Right lobe of liver (tissue), 6 donors: ENCODE data around the gene PAQR7. TPM values are rescaled to one million over a fixed set of nuclear protein-coding genes. Genes with fewer than 3 reads are reported as not detected.
A peak's percentile ranks its signal among the peaks of the same experiment; 100 is the strongest.

ENCODE experiments used
- ATAC-seq, 4 donors: fragments of 200-7000 bp; cut with Tn5 transposase; one replicate each; pipeline ENCODE4 v1.9.1; 2020; ENCODE audit warnings: mild to moderate bottlenecking in 4 of 4, moderate library complexity in 4 of 4
- DNase-seq, 3 donors: peaks; one replicate each; pipeline ENCODE4 v3.0.0-alpha.2; 2020
- H3K27ac ChIP-seq, 3 donors: fragments of 200-600 bp; one replicate each; pipeline ENCODE4 v1.8.0; 2022
- H3K27me3 ChIP-seq, 2 donors: fragments of 200-600 bp; one replicate each; pipeline ENCODE4 v1.8.0; 2022
- H3K36me3 ChIP-seq, 4 donors: fragments of 200-600 bp; sonication (generic) in 1 of 4; one replicate each; pipeline versions ENCODE4 v1.5.1 to v1.8.0; 2017 to 2022; ENCODE audit warnings: control low read depth in 1 of 4
- H3K4me1 ChIP-seq, 4 donors: fragments of 200-600 bp; sonication (generic) in 1 of 4; one replicate each; pipeline versions ENCODE4 v1.5.1 to v1.8.0; 2017 to 2022; ENCODE audit warnings: control low read depth in 1 of 4
- H3K4me3 ChIP-seq, 3 donors: fragments of 200-600 bp; one replicate each; pipeline ENCODE4 v1.8.0; 2022
- H3K9me3 ChIP-seq, 4 donors: fragments of 200-600 bp; sonication (generic) in 1 of 4; one replicate each; pipeline versions ENCODE4 v1.5.1 to v1.8.0; 2017 to 2022; ENCODE audit warnings: control low read depth in 1 of 4
- POLR2A ChIP-seq: fragments of 450-650 bp; IDR thresholded peaks from one replicate; pipeline ENCODE4 v1.6.1; 2017; ENCODE audit warnings: antibody characterized with exemption, mild to moderate bottlenecking
- WGBS: methylation state at CpG from one replicate; pipeline ENCODE4 v1.1.6; 2018; ENCODE audit warnings: low coverage, low lambda C conversion rate; ENCODE audit not compliant: insufficient coverage; ENCODE audit errors: missing lambda C conversion rate; 5-methylcytosine and 5-hydroxymethylcytosine counted together
- intact Hi-C, 2 donors: fragments of 100-400 bp; cut with DNase I; formaldehyde crosslinking; loops; one replicate each; pipeline versions ENCODE4 v1.11.2 to v1.14.1; 2022
- total RNA-seq, 6 experiments: library from RNA; depleted of rRNA in 2 of 6; stranded (reverse); fragments of >200 nt in 2 of 6; fragmentation: NEBNext Ultra II Directional in 3 of 6; extraction: Animal tissue kit (Norgen Biotek cat#: 25700) in 3 of 6; gene quantifications; one replicate each; pipeline versions ENCODE4 v1.1.0 to v1.2.4, GENCODE V29; 2016 to 2023
- TF ChIP-seq, protein P1 (sequence below), 4 donors: fragments of 200-600 bp in 3 of 4; fragments of 450-650 bp in 1 of 4; IDR thresholded peaks; one replicate each; pipeline versions ENCODE4 v1.5.1 to v1.8.0; 2016 to 2022; ENCODE audit warnings: antibody characterized with exemption in 4 of 4, mild to moderate bottlenecking in 2 of 4
- donor health status: DM: no; HTN: yes; CAD: no.
- donor health status: DM: no; HTN: no; CAD: no.
- donor health status: DM: no; HTN: no; CAD: no.
- donor health status: DM: no; HTN: yes; CAD: no.
- donor health status: DM: no; HTN: yes; CAD: no.

The PAQR7 gene
- total RNA-seq, 6 experiments from 2014 or later, result 0.74 to 4.8 (median 2.4) TPM

DNA sequence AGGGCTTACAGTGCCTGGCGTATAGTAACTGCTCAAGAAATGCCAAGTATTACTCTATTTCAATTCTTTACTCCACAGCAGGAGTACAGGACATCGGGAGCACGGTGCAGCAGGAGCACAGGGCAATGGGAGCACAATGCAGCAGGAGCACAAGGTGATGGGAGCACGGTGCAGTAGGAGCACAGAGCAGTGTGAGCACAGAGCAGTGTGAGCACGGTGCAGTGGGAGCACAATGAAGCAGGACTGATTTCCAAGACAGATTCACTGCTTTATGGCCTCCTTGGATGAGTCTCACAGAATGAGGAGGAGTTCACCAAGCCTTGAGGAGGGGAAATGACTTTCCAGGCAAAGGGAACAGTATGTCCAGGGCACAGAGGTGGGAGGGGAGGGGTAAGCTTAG, 5.0 kb upstream of the PAQR7 start:
- 94% methylated on average over 4 of the region's 5 CpGs for WGBS
- no peak for TF ChIP-seq POLR2A
- TF ChIP-seq, protein P1, sequence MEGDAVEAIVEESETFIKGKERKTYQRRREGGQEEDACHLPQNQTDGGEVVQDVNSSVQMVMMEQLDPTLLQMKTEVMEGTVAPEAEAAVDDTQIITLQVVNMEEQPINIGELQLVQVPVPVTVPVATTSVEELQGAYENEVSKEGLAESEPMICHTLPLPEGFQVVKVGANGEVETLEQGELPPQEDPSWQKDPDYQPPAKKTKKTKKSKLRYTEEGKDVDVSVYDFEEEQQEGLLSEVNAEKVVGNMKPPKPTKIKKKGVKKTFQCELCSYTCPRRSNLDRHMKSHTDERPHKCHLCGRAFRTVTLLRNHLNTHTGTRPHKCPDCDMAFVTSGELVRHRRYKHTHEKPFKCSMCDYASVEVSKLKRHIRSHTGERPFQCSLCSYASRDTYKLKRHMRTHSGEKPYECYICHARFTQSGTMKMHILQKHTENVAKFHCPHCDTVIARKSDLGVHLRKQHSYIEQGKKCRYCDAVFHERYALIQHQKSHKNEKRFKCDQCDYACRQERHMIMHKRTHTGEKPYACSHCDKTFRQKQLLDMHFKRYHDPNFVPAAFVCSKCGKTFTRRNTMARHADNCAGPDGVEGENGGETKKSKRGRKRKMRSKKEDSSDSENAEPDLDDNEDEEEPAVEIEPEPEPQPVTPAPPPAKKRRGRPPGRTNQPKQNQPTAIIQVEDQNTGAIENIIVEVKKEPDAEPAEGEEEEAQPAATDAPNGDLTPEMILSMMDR (IDR thresholded peaks at IDR 0.05), result no peak
- H3K27ac ChIP-seq, result no peak overlapping the region
- no peaks in the 10 kb centered on the region for H3K9me3 ChIP-seq
- no peaks in the 10 kb centered on the region for H3K36me3 ChIP-seq
- H3K27me3 ChIP-seq, result no peaks in the 10 kb centered on the region
- no peak for ATAC-seq
- peaks cover 0 to 22% (median 7%) of the 10 kb centered on the region in 4 donors for H3K4me1 ChIP-seq
- H3K4me3 ChIP-seq, result no peak overlapping the region
- no peak for DNase-seq
- intact Hi-C loops, result no loop called here

DNA sequence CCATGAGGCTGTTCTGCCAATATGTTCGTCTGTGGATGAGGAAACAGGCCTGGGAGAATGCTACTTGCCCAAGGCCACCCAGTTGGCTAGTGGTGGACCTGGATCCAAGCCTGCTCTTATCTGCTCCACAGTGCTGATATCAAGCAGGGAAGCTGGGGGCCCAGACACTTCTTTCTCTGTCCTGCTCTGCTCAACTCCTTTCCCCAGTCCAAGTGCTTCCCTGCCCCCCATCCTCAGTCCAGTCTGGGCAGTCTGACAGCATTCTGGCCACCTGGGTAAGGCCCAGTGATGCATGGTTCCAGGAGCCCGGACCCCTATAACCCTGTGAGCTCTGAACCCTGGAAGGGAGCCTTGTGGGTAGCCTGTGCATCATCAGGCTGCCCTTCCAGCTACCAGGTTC, 4.2 kb upstream of the PAQR7 start:
- no peaks in the 10 kb centered on the region for H3K9me3 ChIP-seq
- intact Hi-C loops, result no loop called here
- H3K27ac ChIP-seq, result peak overlapping the region in 1 of 3 donors; percentile 40
- no peaks in the 10 kb centered on the region for H3K27me3 ChIP-seq
- H3K4me1 ChIP-seq, result peaks cover 0 to 19% (median 7%) of the 10 kb centered on the region in 4 donors
- H3K4me3 ChIP-seq, result no peak overlapping the region
- TF ChIP-seq, protein P1 (IDR thresholded peaks at IDR 0.05), result no peak
- WGBS, result no CpG with 5 or more reads among the region's 2 CpGs
- no peaks in the 10 kb centered on the region for H3K36me3 ChIP-seq
- ATAC-seq (peak; percentile 69 to 73 (median 72)), DNase-seq (peak; percentile 57 to 88 (median 81))

DNA sequence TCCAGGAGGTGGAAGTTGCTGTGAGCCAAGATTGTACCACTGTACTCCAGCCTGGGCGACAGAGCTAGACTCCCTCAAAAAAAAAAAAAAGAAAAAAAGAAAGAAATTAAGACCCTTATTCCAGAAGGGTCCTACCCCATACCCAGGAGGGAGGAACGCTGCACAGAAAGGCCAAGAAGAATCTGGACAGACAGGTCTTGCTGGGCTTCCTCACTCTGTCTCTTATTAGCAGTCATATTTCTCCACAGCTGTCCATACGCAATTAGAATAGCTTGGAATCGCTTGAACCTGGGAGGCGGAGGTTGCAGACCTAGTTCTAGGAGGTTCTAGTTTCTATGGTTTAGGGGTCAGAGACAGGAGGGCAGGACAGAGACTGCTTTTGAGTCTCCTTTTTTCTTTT, 3.2 kb upstream of the PAQR7 start:
- intact Hi-C loops, result no loop called here
- peak overlapping the region in 1 of 3 donors; percentile 40 for H3K27ac ChIP-seq

DNA sequence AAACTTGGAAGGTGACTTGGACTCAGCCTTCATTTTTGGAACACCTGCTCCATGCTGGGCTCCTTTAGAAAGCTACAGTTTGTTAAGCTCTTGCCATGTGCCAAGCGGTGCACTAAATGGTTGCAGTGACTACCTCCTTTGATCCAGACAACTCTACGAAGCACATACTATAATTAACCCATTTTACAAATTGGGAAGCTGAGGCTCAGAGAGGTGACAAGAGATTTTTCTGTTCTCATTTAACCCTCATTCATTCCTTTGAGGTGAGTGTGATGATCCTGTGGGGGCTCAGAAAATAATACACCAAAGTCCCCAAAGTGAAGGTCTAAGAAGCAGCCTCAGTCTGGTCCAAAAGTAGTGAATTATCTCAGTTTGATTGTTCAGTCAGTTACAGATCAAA, 1.6 kb upstream of the PAQR7 start:
- intact Hi-C loops, result no loop called here
- ATAC-seq (no peak), DNase-seq (no peak)
- H3K4me1 ChIP-seq, result peaks cover 0 to 41% (median 15%) of the 10 kb centered on the region in 4 donors
- 80% methylated on average over 2 of the region's 2 CpGs for WGBS
- H3K4me3 ChIP-seq, result no peak overlapping the region
- no peak for TF ChIP-seq POLR2A
- TF ChIP-seq, protein P1 (IDR thresholded peaks at IDR 0.05), result no peak
- H3K27me3 ChIP-seq, result no peaks in the 10 kb centered on the region
- H3K27ac ChIP-seq, result no peak overlapping the region
- H3K36me3 ChIP-seq, result no peaks in the 10 kb centered on the region
- no peaks in the 10 kb centered on the region for H3K9me3 ChIP-seq

More for the DNA sequence above, 3.2 kb upstream of the PAQR7 start:
- 100% methylated on average over 1 of the region's 5 CpGs for WGBS
- Histone ChIP-seq H3K9me3 (no peaks in the 10 kb centered on the region), H3K36me3 (no peaks in the 10 kb centered on the region), H3K4me1 (peaks cover 0 to 27% (median 8%) of the 10 kb centered on the region in 4 donors), H3K27me3 (no peaks in the 10 kb centered on the region), H3K4me3 (no peak overlapping the region)
- no peak for DNase-seq
- ATAC-seq, result no peak
- TF ChIP-seq POLR2A, result no peak
- TF ChIP-seq, protein P1 (IDR thresholded peaks at IDR 0.05), result no peak

DNA sequence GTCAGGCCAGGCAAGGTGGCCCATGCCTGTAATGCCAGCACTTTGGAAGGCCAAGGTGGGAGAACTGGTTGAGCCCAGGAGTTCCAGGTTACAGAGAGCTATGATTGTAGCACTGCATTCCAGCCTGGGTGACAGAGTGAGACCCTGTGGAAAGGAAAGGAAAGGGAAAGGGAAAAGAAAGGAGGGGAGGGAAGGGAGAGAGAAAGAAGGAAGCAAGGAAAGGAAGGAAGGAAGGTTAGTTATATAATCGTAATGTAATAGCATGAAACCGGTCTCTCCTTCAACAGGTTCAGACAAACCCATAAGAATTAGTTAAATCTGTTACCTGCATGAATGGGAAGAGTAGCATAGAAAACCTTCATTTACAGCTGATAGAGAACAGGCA, 1.2 kb upstream of the PAQR7 start:
- DNase-seq, result no peak
- no peaks in the 10 kb centered on the region for H3K36me3 ChIP-seq
- H3K9me3 ChIP-seq, result no peaks in the 10 kb centered on the region
- no peaks in the 10 kb centered on the region for H3K27me3 ChIP-seq
- WGBS, result 40% methylated on average over 1 of the region's 2 CpGs
- intact Hi-C loops, result no loop called here
- H3K4me3 ChIP-seq, result no peak overlapping the region
- TF ChIP-seq, protein P1 (IDR thresholded peaks at IDR 0.05), result no peak
- no peak for TF ChIP-seq POLR2A
- H3K4me1 ChIP-seq, result peaks cover 0 to 45% (median 18%) of the 10 kb centered on the region in 4 donors
- ATAC-seq, result no peak
- no peak overlapping the region for H3K27ac ChIP-seq
